ENCODE data around the gene KCNIP1.
A peak's percentile ranks its signal among the peaks of the same experiment; 100 is the strongest.
"Not testable (repeated sequence)": the region's sequence is repeated elsewhere in the genome, so short reads cannot be mapped to it uniquely, and the experiment has no call there.

KCNIP1 gene

DNA sequence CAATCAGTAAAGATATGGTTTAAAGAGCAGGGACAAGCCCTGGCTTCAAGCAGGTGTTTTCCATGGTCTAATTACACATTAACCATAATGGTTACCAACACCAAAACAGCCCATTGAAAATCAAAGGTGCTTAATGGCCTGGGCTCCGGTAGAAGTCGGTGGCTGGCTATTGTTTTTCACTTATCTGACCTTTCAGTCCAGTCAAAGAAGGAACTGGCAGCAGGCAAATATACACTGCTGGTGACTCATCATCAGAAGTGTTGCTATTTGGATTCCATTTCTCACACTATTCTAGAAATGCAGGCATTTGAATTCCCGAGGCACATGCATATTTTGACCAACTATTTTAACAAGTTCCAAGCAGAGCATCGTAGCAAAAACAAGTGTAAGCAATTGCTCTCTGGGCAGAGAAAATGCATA is 253.4 kb downstream of the KCNIP1 start:
- DNase-seq = no peak

DNA sequence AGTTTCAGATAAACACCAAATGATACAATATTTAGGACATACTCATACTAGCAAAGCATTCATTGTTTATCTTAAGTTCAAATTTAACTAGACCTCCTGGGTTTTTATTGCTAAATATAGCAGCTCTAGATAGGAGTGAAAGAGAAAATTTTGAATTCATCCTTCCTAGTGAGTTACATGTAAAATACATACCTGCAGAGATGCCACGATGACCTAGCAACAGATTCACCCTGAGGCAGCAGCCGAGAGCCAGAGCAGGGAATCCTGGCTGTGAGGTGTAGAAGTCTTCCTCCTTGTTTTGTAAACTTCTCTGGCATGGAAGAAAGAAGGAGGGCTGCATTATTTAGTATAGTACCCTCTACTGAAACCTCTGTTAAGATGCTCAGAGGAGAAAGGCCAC is 253.8 kb downstream of the KCNIP1 start:
- DNase-seq = no peak

DNA sequence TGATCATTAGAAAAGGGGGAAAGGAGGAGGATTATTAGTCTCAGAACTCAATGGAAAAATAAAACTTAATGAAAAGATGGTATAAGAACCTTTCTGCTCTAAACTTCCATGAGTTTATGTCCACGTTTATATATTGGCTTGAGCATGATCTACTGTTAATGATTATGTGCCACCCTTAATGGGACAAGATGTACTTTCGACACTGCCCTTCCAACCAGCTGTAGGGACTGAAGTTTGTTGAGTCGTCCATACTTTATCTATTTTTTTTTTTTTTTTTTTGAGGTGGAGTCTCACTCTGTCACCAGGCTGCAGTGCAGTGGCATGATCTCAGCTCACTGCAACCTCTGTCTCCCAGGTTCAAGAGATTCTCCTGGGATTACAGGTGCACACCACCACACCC is 254.7 kb downstream of the KCNIP1 start:
- DNase-seq = no peak

DNA sequence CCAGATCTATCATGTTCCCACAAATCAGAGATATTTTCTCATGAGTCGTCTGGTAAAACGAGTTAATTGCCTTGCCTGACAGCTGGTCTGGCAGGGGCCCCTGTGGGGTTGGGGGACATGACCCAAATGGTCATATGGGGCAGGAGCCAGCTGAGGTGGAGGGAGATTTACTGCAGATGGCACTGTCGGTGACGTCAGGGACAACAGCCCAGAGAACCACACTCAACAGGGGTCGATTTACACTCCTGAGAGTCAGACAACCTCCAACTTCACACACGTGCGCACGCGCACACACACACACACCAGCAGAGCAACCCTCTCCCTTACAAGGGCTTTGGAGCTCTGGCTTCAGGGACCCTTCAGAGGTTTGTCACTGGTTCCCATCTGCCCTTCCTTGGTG is 256.3 kb downstream of the KCNIP1 start:
- DNase-seq = no peak

DNA sequence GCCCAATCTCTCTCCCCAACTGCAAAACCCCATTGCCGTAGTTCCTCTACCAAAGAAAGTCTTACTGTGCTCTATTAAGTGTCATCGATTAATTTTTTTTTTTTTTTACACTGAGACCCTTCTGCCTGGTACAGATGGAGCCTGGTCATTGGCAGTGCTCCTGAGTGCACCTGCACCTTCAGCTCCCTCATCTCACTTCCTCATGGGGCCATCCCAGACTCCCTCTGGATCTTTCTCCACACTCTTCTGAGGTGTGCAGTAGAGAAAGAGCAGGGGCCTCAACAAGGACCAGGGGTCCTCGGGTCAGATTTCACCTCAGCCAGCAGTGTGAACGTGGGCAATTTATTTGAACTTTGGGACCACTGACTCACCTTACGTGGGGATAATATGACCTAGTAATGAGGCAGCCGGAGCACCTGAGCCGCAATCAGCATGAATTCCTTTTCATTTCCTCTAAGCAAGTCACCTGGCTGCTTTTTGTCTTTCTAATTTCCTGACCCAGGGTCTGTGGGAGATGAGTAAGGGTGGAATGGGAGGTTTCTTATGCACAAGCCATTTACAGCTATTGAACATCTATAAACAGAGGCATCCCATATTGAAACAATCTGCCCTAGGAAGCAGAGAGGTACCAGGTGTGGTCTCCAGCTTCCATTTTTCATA is 257.4 kb downstream of the KCNIP1 start:
- DNase-seq = no peak

DNA sequence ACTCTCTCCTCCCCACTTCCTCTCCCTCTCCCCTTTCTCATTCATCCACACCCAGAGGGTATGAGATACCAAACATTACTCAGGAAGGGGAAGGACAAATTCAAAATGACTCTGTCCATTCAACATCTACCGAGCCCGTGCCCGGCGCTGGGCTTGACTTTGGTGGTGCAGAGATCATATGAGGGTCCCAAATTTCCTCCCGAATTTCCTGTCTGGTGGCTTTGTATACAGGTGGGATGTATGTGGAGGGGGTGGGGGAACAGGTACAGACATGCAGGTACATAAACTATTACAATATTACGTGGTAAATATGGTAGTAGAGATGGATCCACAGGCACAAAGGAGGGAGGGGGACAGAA is 257.9 kb downstream of the KCNIP1 start:
- DNase-seq = no peak

DNA sequence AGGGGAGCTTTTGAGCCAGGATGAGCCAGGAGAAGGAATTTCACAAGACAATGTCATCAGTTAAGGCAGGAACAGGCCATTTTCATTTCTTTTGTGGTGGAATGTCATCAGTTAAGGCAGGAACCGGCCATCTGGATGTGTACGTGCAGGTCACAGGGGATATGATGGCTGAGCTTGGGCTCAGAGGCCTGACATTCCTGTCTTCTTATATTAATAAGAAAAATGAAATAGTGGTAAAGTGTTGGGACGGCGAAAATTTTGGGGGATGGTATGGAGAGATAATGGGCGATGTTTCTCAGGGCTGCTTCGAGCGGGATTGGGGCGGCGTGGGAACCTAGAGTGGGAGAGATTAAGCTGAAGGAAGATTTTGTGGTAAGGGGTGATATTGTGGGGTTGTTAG is 258.5 kb downstream of the KCNIP1 start:
- not testable (repeated sequence) for DNase-seq

DNA sequence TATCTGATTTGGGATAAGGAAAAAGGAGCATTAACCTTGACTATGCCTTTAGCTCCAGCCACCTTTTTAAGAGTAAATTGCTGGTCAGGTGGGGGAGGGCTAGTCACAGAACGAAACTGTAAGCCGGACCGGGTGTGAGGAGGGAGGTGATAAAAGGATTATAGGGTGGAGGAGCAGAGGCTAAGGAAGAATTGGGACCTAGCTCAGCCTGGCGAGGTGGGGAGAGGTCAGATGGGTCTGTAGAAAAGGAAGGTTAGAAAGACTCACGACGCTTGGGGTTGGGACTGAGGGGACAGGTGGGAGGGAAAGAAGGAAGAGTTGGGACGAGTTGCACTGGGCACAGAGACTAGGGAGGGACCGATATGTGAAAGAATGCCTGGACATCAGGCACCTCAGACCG is 262.0 kb downstream of the KCNIP1 start:
- DNase-seq = not testable (repeated sequence)

DNA sequence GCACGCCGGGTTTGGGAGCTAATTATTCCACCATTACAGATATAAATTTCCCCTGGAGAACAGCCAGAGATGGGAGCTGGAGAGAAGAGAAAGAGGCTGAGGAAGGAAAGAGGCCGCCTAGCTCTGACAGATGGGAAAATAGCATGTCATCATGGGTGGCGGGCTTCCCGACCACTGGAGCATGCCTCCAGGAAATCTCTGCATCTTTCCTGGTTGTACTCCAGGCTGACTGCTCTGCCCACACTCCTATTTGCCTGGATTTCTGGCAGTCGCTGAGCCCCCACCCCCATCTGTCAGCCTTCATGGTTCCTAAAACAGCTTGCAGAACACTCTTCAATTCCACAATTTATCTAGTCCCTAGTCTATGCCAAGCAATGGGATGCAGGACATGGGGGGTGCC is 265.4 kb downstream of the KCNIP1 start:
- DNase-seq = peak in 1 of 2 donors; percentile 12

DNA sequence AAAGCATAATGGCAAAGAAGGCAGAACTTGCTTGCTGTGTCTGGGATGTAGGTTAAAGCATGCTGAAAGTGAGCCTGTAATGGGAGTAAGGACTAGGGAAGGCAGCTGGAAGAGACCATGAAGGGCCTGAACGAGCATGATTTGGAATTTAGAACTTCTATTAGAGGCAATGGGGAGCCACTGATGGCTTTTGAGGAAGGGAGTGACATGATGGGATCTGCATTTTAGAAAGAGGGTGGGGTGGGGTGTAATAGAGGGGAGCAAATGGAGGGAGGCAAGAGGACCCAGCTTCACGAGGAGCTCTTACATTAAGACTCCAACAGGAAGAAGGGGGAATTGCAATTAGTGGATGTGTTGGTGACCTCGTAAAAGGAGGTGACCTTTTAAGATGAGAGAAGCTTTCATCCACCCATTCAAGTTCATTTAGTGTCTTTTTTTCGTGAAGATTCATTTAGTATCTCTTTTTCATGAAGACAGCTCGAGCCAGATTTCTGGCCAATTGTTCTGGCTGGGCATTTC is 266.1 kb downstream of the KCNIP1 start:
- no peak for DNase-seq

DNA sequence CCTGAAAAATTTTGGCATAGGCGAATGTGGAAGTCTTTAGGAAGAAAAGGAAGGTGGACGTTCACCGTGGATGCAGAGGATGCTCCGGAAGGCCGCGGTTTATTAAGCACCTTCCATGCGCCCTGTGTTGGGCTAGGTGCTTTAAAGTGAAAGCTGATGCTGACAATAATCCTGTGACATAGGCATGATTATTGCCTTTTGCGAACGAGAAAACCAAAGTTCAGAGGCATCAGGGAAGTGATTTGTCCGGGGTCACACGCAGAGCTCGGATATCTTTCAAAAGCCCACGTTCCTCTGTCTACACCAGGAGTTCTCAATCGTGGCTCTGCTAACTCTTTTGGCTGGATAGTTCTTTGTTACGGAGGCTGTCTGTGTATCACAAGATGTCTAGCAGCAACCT is 267.7 kb downstream of the KCNIP1 start:
- no peak for DNase-seq

DNA sequence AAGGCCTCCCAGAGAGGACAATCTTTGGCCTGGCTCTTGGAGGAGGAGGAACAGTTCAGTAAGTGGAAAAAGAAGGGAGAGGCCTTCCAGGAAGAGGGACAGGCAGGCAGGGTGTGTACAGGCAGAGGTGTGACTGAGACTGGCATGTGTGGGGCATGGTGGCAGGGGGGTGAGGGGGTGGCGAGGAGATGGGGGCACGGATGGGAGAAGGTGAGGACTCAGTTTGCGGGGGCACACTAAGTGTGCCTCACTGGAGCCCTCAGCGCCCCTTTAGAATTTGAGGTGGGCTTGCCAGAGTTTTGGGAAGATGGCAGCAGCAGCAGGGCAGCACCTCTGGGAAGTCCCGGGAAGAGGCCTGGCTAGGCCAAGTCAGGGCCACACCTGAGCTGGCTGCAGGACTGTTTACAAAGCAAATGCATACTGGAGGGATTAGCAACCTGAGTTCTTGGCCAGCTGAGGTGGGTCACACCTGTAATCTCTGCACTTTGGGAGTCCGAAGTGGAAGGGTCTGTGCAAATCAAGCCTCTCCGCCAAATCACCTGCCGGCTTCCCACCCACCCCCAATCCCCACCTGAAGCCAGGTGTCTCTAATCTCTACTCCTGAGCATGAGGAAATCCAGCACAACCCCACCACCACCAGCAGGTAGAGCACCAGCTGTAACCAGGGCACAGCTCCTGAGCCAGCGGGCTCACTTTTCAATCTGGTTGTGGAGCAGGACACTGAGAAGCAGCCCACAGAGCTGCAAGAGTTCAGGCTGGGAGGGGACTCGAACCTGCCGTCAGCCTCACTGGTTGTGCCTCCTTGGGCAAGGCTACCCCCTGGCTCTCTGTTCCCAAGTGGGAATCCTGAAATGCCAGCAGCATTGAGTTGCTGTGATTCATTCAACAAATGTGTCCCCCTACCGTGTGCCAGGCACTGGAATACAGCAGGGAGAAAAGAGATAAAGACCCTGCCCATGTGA is 269.5 kb downstream of the KCNIP1 start:
- no peak for DNase-seq

DNA sequence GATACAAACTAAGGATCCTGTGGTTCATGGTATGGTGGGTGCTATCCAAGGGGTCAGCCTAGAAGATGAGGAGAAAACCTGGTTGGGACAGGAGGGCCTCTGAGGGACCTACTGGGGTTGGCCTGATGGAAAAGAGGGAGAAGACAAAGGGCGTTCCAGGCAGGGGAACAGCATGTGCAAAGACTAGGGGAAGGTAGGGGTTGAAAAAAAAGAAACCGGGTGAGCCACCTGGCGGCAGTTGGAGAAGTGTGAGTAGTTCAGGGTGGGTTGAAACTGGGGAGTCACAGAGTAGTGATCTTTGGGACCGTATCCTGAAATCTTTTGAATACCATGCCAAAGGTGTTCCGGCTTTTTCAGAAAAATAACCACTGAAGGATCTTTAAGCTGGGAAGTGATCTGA is 271.0 kb downstream of the KCNIP1 start:
- no peak for DNase-seq

DNA sequence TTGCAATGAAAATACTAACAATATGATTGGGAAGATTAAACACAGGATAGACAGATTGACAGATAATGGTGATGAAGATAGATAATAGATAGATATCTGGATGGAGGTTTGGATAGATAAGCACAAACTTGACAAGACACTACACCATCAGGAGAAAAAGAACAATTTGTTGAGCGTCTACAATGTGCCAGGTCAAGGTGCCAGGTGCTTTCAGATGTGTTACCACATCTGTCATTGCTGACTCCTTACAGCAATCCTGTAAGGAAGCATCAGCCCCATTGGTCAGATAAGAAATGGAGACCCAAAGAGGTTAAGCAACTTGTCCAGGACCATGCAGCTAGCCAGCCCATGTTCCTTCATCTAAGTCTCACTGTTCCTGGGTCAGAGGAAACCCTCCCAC is 278.1 kb downstream of the KCNIP1 start:
- DNase-seq = no peak

DNA sequence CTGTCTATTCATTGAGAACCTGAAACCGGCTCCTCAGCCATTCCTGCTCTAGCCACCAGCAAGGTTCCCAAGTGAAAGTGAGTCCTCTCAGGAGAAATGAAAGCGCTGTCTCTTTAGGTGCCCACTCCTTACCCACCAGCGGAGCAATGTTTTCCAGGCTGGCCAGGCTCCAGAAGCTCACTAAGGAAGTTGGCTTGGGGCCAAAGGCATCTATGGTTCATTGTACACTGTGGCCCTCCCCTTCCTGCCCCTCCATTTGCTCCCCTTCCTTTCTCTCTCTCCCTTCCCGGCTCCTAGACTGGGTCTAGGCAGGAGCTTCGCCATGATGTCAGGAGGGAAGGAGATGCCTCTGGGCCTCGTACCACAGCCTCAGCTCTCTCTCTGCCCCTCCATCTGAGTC is 278.6 kb downstream of the KCNIP1 start:
- no peak for DNase-seq

DNA sequence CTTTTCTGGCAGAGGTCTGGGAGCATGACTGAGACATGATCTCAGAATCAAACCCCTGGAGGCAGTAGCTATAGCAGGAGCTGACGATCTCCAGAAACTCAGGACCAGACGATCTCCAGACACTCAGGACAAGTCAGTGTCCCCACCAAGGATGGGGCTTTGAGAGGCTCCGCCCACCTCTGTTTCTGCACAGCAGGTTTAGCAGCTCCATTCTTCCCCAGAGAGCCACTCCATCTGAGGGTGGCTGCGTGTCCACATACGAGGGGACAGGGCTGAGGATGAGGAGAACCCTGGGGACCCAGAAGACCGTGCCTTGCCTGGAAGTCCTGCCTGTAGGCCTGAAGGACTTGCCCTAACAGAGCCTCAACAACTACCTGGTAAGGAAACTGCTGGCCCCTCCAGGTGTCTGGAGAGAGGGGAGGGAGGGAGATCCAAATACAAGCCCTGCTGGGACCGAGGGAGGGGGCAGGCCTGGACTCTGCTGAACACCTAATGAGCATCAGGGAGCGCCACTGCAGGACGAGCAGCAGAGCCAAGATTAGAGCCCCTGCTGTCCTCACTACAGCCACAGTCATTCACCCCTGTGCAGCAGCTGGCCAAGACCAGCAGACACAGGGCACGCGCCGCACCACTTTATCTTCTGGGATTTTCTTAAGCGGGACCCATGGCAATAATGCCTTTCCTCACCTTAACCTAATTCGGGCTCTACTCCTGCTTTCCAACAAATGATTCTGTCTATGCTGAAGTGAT is 279.9 kb downstream of the KCNIP1 start, which contains the start of gene GABRP:
GABRP (plus strand) TSS at position 228 of the 750 bp plus-strand sequence. CDS start 4,891 bp downstream, outside the sequence.
- DNase-seq = no peak

DNA sequence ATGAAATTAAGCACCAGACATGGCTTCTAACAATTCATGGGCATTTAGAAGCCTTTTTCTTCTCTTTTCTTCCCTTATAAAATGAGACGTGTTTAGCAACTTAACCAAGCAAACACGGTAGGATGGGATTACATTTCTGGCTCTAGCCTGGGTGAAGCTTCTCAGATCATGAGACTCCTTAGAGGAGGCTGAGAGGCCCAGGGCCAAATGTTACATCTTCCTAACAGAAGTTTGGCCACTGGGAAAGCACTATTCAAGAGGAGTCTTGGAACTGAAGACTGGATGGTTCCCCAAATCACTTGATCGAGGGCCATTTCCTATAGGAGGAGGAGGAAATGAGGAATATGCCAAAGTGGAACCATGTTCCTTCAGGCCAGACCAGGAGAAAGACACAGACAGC is 281.6 kb downstream of the KCNIP1 start:
- no peak for DNase-seq

Data from hippocampal formation (tissue), 2 donors.